HepG2 (cell line): ENCODE measurements around the gene KLHL11. TPM values are rescaled to one million over a fixed set of nuclear protein-coding genes. Genes with fewer than 3 reads are reported as not detected.

Experiments
- ATF7 ChIP-seq, 2 experiments: fragments of 450-650 bp in 1 of 2; sonication (generic) in 1 of 2; formaldehyde crosslinking in 1 of 2; IDR thresholded peaks; 2 replicates each; pipeline versions ENCODE4 v1.4.0 to v1.6.1; 2016 to 2020; ENCODE audit warnings: antibody characterized with exemption in 1 of 2, mild to moderate bottlenecking in 1 of 2, missing genetic modification reagents in 1 of 2
- CBFB ChIP-seq: sonication (generic); formaldehyde crosslinking; IDR thresholded peaks from 2 replicates; pipeline ENCODE4 v1.4.0; 2020; ENCODE audit warnings: missing genetic modification reagents
- HDAC1 ChIP-seq: sonication (generic); formaldehyde crosslinking; IDR thresholded peaks from 2 replicates; pipeline ENCODE4 v1.5.1; 2020; ENCODE audit warnings: mild to moderate bottlenecking, missing genetic modification reagents
- HNF4G ChIP-seq, 2 experiments: sonication (generic) in 1 of 2; formaldehyde crosslinking in 1 of 2; IDR thresholded peaks; 2 replicates each; pipeline versions ENCODE4 v1.4.0 to v1.6.1; 2011 to 2020; ENCODE audit warnings: borderline replicate concordance in 2 of 2, low read depth in 2 of 2, mild to moderate bottlenecking in 2 of 2, low read length in 1 of 2, missing genetic modification reagents in 1 of 2, moderate library complexity in 1 of 2
- KAT7 ChIP-seq: IDR thresholded peaks from 2 replicates; pipeline ENCODE4 v1.6.1; 2018; ENCODE audit warnings: borderline replicate concordance, missing compliant biosample characterization
- MED1 ChIP-seq: sonication (generic); formaldehyde crosslinking; IDR thresholded peaks from 2 replicates; pipeline ENCODE4 v1.4.0; 2020; ENCODE audit warnings: missing genetic modification reagents
- NFKB2 ChIP-seq: sonication (generic); formaldehyde crosslinking; IDR thresholded peaks from 2 replicates; pipeline ENCODE4 v1.4.0; 2020; ENCODE audit warnings: missing genetic modification reagents, borderline replicate concordance
- PHF20 ChIP-seq: sonication (generic); formaldehyde crosslinking; IDR thresholded peaks from 2 replicates; pipeline ENCODE4 v1.5.0; 2020; ENCODE audit warnings: mild to moderate bottlenecking, missing genetic modification reagents
- RAD21 ChIP-seq: fragments of 450-650 bp; formaldehyde crosslinking; IDR thresholded peaks from 2 replicates; pipeline ENCODE4 v1.5.0; 2020; ENCODE audit warnings: mild to moderate bottlenecking
- RBM39 ChIP-seq: fragments of 200-400 bp; formaldehyde crosslinking; IDR thresholded peaks from one replicate; pipeline ENCODE4 v1.6.1; 2018; ENCODE audit warnings: antibody characterized with exemption, mild to moderate bottlenecking, low read depth, low read length; ENCODE audit not compliant: poor library complexity, severe bottlenecking
- RNF2 ChIP-seq: fragments of 450-650 bp; conservative IDR thresholded peaks from 2 replicates; pipeline ENCODE4 v1.6.1; 2016; ENCODE audit warnings: low read depth
- SPEN ChIP-seq: sonication (generic); formaldehyde crosslinking; IDR thresholded peaks from 2 replicates; pipeline ENCODE4 v1.5.1; 2020; ENCODE audit warnings: low read depth, mild to moderate bottlenecking, missing genetic modification reagents
- ZBTB8A ChIP-seq: sonication (generic); formaldehyde crosslinking; IDR thresholded peaks from 2 replicates; pipeline ENCODE4 v1.4.0; 2020; ENCODE audit warnings: mild to moderate bottlenecking, low read depth, missing genetic modification reagents, borderline replicate concordance
- ZNF101 ChIP-seq: sonication (generic); formaldehyde crosslinking; IDR thresholded peaks from 2 replicates; pipeline ENCODE4 v1.4.0; 2020; ENCODE audit warnings: mild to moderate bottlenecking, low read depth, missing genetic modification reagents, borderline replicate concordance
- ZNF124 ChIP-seq: sonication (generic); formaldehyde crosslinking; IDR thresholded peaks from 2 replicates; pipeline ENCODE4 v1.4.0; 2020; ENCODE audit warnings: missing genetic modification reagents
- ZNF501 ChIP-seq: sonication (generic); formaldehyde crosslinking; IDR thresholded peaks from 2 replicates; pipeline ENCODE4 v1.5.1; 2020; ENCODE audit warnings: mild to moderate bottlenecking, moderate library complexity, missing genetic modification reagents
- ZNF629 ChIP-seq: sonication (generic); formaldehyde crosslinking; conservative IDR thresholded peaks from 2 replicates; pipeline ENCODE4 v1.5.0; 2020; ENCODE audit warnings: missing genetic modification reagents
- ZNF790 ChIP-seq: sonication (generic); formaldehyde crosslinking; IDR thresholded peaks from 2 replicates; pipeline ENCODE4 v1.8.0; 2022; ENCODE audit warnings: missing genetic modification reagents, mild to moderate bottlenecking, borderline replicate concordance
- ZSCAN20 ChIP-seq: sonication (generic); formaldehyde crosslinking; IDR thresholded peaks from 2 replicates; pipeline ENCODE4 v1.4.0; 2020; ENCODE audit warnings: missing genetic modification reagents, mild to moderate bottlenecking, borderline replicate concordance
- polyA plus RNA-seq, 8 experiments: library from polyadenylated mRNA; depleted of rRNA in 3 of 8; stranded (reverse) in 7 of 8; unstranded in 1 of 8; fragments of >200 nt; fragmentation: Illumina TruSeq in 4 of 8; extraction: Trizol in 4 of 8; gene quantifications; 2 replicates each; pipeline versions ENCODE4 v1.2.1 to v1.2.3, GENCODE V29; 2011 to 2016; ENCODE audit warnings: low read depth in 4 of 8, missing spikeins in 1 of 8, mixed read lengths in 1 of 8; ENCODE audit not compliant: insufficient read depth in 1 of 8
- total RNA-seq, 5 experiments: library from RNA; depleted of rRNA; stranded (reverse); fragments of >200 nt; fragmentation: Illumina TruSeq; extraction: Trizol; gene quantifications; 2 replicates each; pipeline ENCODE4 v1.2.3, GENCODE V29; 2016; ENCODE audit warnings: low read depth in 1 of 5
- TF ChIP-seq, protein P1 (sequence below): sonication (generic); formaldehyde crosslinking; IDR thresholded peaks from 2 replicates; pipeline ENCODE4 v1.8.0; 2022; ENCODE audit warnings: mild to moderate bottlenecking, missing genetic modification reagents; ENCODE audit not compliant: insufficient replicate concordance
- TF ChIP-seq, protein P2 (sequence below): sonication (generic); formaldehyde crosslinking; IDR thresholded peaks from 2 replicates; pipeline ENCODE4 v1.5.0; 2020; ENCODE audit warnings: missing genetic modification reagents
- TF ChIP-seq, protein P3 (sequence below): IDR thresholded peaks from 2 replicates; pipeline ENCODE4 v1.6.1; 2016; ENCODE audit warnings: missing biosample characterization, missing genetic modification reagents, low read depth
- TF ChIP-seq, protein P4 (sequence below): IDR thresholded peaks from 2 replicates; pipeline ENCODE4 v1.6.1; 2012; ENCODE audit warnings: low read depth, low read length, improper control_type of control experiment

The KLHL11 gene
- total and polyA plus RNA-seq, 2 of the 13 experiments (the other 11 are each of a cell fraction or from before 2014, with no cell fraction given), result 7.7 to 27.5 TPM

DNA sequence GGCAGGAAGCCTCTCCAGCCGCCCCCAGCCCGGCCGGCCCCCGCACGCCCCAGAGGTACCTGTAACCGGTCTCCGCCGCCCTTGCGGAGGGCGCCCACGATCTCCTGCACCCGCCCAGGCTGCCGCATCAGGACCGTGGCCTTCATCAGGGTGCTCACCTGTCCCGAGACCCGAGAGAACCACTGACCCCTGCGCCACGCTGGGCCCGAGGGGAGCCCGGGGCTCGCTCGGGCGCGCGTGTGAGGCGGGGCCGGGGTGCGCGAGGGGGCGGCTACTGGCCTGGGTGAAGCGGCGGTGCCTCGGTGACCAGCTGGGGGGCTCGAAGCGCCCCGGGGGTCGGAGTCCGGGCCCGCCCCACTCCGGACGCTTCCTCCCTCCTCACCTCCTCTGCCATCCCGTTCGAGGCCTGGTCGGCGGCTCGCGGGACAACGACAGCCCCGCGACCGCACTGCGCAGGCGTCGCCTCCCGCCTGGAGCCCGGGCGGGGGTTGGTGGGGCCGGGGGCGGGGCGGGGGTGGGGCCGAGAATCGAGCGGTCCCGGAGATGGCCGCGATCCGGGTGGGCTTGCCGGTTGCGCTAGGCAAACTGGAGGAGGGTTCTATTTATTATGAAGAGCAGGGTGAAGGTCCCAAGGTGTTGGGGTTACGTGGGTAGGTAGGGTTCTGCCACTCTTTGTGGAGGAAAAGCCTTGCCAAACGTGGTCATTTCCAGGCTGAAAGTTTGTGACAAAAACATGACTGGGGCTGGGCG is 29.2 kb downstream of the KLHL11 start, which contains the start of gene NT5C3B (continued):
- TF ChIP-seq, protein P1, sequence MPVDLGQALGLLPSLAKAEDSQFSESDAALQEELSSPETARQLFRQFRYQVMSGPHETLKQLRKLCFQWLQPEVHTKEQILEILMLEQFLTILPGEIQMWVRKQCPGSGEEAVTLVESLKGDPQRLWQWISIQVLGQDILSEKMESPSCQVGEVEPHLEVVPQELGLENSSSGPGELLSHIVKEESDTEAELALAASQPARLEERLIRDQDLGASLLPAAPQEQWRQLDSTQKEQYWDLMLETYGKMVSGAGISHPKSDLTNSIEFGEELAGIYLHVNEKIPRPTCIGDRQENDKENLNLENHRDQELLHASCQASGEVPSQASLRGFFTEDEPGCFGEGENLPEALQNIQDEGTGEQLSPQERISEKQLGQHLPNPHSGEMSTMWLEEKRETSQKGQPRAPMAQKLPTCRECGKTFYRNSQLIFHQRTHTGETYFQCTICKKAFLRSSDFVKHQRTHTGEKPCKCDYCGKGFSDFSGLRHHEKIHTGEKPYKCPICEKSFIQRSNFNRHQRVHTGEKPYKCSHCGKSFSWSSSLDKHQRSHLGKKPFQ, result peak; percentile 17
- TF ChIP-seq ZNF501 (CRISPR knock-in tag) (no peak), ZNF790 (CRISPR knock-in tag) (peak; percentile 63; the same call in 1 of the 2 replicates), ZNF124 (CRISPR knock-in tag) (no peak), NFKB2 (CRISPR knock-in tag) (peak; percentile 64), HNF4G (IDR thresholded peaks at IDR 0.05; ENCODE audit: borderline replicate concordance, low read depth, low read length) (peak; percentile 24; the same call in 1 of the 2 replicates), HNF4G (CRISPR knock-in tag; IDR thresholded peaks at IDR 0.05; ENCODE audit: borderline replicate concordance, low read depth) (no peak; the same call in 1 of the 2 replicates), RNF2 (no peak), ZBTB8A (CRISPR knock-in tag) (no peak), ATF7 (IDR thresholded peaks at IDR 0.05) (no peak), ATF7 (CRISPR knock-in tag; IDR thresholded peaks at IDR 0.05) (no peak), CBFB (no peak), HDAC1 (CRISPR knock-in tag) (peak; percentile 79), ZNF101 (CRISPR knock-in tag) (no peak), RBM39 (no peak), PHF20 (CRISPR knock-in tag) (no peak), KAT7 (CRISPR knock-in tag) (peak; percentile 48; the same call in 1 of the 2 replicates), ZSCAN20 (CRISPR knock-in tag) (peak; percentile 54; the same call in 1 of the 2 replicates), RAD21 (CRISPR knock-in tag) (peak; percentile 29; the same call in 1 of the 2 replicates), ZNF629 (CRISPR knock-in tag) (no peak), MED1 (CRISPR knock-in tag) (peak; percentile 4; the same call in 1 of the 2 replicates), SPEN (CRISPR knock-in tag) (peak; percentile 76)
- TF ChIP-seq, protein P2, sequence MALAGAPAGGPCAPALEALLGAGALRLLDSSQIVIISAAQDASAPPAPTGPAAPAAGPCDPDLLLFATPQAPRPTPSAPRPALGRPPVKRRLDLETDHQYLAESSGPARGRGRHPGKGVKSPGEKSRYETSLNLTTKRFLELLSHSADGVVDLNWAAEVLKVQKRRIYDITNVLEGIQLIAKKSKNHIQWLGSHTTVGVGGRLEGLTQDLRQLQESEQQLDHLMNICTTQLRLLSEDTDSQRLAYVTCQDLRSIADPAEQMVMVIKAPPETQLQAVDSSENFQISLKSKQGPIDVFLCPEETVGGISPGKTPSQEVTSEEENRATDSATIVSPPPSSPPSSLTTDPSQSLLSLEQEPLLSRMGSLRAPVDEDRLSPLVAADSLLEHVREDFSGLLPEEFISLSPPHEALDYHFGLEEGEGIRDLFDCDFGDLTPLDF (CRISPR knock-in tag), result 0 out of 2 replicates have a peak, but pooled peaks have one; percentile 20
- TF ChIP-seq, protein P3, sequence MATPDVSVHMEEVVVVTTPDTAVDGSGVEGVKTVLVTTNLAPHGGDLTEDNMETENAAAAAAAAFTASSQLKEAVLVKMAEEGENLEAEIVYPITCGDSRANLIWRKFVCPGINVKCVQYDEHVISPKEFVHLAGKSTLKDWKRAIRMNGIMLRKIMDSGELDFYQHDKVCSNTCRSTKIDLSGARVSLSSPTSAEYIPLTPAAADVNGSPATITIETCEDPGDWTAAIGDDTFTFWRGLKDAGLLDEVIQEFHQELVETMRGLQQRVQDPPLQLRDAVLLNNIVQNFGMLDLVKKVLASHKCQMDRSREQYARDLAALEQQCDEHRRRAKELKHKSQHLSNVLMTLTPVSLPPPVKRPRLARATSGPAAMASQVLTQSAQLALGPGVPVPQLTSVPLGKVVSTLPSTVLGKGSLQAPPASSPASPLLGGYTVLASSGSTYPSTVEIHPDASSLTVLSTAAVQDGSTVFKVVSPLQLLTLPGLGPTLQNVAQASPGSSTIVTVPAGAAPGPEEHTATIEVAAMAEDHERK, result no peak
- TF ChIP-seq, protein P4, sequence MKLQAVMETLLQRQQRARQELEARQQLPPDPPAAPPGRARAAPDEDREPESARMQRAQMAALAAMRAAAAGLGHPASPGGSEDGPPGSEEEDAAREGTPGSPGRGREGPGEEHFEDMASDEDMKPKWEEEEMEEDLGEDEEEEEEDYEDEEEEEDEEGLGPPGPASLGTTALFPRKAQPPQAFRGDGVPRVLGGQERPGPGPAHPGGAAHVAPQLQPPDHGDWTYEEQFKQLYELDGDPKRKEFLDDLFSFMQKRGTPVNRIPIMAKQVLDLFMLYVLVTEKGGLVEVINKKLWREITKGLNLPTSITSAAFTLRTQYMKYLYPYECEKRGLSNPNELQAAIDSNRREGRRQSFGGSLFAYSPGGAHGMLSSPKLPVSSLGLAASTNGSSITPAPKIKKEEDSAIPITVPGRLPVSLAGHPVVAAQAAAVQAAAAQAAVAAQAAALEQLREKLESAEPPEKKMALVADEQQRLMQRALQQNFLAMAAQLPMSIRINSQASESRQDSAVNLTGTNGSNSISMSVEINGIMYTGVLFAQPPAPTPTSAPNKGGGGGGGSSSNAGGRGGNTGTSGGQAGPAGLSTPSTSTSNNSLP, result no peak
